Measurements from ENCODE around the gene PPIF.

- TF ChIP-seq EP300 (IDR thresholded peaks at IDR 0.05; ENCODE audit: borderline replicate concordance) = no peak
- TF ChIP-seq, protein P1, sequence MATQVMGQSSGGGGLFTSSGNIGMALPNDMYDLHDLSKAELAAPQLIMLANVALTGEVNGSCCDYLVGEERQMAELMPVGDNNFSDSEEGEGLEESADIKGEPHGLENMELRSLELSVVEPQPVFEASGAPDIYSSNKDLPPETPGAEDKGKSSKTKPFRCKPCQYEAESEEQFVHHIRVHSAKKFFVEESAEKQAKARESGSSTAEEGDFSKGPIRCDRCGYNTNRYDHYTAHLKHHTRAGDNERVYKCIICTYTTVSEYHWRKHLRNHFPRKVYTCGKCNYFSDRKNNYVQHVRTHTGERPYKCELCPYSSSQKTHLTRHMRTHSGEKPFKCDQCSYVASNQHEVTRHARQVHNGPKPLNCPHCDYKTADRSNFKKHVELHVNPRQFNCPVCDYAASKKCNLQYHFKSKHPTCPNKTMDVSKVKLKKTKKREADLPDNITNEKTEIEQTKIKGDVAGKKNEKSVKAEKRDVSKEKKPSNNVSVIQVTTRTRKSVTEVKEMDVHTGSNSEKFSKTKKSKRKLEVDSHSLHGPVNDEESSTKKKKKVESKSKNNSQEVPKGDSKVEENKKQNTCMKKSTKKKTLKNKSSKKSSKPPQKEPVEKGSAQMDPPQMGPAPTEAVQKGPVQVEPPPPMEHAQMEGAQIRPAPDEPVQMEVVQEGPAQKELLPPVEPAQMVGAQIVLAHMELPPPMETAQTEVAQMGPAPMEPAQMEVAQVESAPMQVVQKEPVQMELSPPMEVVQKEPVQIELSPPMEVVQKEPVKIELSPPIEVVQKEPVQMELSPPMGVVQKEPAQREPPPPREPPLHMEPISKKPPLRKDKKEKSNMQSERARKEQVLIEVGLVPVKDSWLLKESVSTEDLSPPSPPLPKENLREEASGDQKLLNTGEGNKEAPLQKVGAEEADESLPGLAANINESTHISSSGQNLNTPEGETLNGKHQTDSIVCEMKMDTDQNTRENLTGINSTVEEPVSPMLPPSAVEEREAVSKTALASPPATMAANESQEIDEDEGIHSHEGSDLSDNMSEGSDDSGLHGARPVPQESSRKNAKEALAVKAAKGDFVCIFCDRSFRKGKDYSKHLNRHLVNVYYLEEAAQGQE (IDR thresholded peaks at IDR 0.05; ENCODE audit: low read depth) = no peak
- no peak for TF ChIP-seq CEBPB (IDR thresholded peaks at IDR 0.05)
These were observed 51.4 kb downstream of the PPIF start for GRCh38 chr10:79398642-79399041.
